GM19023 (cell line): ENCODE data around the gene ACSS3.
"Not testable (repeated sequence)": the region's sequence is repeated elsewhere in the genome, so short reads cannot be mapped to it uniquely, and the experiment has no call there.

ENCODE experiments used
- ATAC-seq: cut with Tn5 transposase; IDR thresholded peaks from one replicate; pipeline ENCODE4 v1.9.1; 2021; ENCODE audit warnings: mild to moderate bottlenecking, moderate library complexity; ENCODE audit not compliant: unreplicated experiment

The ACSS3 gene, protein sequence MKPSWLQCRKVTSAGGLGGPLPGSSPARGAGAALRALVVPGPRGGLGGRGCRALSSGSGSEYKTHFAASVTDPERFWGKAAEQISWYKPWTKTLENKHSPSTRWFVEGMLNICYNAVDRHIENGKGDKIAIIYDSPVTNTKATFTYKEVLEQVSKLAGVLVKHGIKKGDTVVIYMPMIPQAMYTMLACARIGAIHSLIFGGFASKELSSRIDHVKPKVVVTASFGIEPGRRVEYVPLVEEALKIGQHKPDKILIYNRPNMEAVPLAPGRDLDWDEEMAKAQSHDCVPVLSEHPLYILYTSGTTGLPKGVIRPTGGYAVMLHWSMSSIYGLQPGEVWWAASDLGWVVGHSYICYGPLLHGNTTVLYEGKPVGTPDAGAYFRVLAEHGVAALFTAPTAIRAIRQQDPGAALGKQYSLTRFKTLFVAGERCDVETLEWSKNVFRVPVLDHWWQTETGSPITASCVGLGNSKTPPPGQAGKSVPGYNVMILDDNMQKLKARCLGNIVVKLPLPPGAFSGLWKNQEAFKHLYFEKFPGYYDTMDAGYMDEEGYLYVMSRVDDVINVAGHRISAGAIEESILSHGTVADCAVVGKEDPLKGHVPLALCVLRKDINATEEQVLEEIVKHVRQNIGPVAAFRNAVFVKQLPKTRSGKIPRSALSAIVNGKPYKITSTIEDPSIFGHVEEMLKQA

DNA sequence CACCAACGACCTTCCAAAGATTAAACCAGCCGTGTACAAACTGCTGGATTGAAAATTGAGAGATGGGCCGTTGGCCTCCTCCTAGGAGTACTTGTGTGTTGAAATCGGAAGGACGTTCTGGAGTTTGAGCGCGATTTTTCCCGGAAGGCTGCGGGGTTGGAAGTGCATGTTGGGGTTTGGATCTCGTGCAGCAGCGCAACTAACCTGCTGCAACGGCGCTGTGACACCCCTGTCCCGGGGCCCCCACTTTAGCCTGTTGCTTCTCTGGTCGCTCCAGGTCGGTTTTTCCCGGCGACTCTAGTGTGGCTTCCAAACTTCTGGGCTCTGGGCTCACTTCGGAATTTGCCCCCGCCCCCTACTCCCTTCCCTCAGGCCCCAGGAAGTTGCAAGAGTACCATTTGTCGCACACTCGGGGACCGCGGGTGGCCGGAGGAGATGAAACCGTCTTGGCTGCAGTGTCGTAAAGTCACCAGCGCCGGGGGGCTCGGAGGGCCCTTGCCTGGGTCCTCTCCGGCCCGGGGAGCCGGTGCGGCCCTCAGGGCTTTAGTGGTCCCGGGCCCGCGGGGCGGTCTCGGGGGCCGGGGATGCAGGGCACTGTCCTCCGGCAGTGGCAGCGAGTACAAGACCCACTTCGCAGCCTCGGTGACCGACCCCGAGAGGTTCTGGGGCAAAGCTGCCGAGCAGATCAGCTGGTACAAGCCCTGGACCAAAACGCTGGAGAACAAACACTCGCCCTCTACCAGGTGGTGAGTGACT, at the start of gene ACSS3:
Gene ACSS3, plus strand, starts transcription at position 394 of the 756 bp plus-strand sequence. Its CDS starts 42 bp downstream, at position 436.
- ATAC-seq, result no peak

DNA sequence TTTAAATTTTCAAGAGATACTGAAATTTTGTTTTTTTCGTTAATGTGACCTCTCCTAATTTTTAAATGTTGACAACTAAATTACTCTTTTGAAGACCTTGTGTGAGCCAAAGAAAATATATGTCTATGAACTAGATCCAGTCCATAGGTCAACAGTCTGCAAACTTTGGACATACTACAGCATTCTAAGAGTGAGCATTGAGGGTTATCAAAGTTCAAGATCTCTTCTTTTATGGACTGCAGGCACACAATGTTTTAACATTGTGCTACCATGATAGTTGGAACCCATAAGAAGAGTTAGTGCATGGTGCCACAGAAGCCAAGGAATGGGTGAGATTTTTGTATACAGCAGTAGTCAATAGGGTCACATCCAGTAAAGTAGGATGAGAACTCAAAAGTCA, 43.0 kb upstream of the ACSS3 start:
- ATAC-seq, result no peak

- ATAC-seq, result no peak
These were observed 38.6 kb upstream of the ACSS3 start for GRCh38 chr12:81039231-81039630.

- ATAC-seq, result no peak
These were observed 33.7 kb upstream of the ACSS3 start for GRCh38 chr12:81043979-81044740.

GRCh38 chr12:81064971-81065370, 12.9 kb upstream of the ACSS3 start:
- not testable (repeated sequence) for ATAC-seq

- no peak for ATAC-seq
These were observed 7.0 kb upstream of the ACSS3 start for GRCh38 chr12:81070846-81071245.

GRCh38 chr12:81075539-81075938, 2.3 kb upstream of the ACSS3 start:
- ATAC-seq, result no peak

- ATAC-seq, result no peak
These were observed 572 bp upstream of the ACSS3 start for GRCh38 chr12:81077329-81077685.

DNA sequence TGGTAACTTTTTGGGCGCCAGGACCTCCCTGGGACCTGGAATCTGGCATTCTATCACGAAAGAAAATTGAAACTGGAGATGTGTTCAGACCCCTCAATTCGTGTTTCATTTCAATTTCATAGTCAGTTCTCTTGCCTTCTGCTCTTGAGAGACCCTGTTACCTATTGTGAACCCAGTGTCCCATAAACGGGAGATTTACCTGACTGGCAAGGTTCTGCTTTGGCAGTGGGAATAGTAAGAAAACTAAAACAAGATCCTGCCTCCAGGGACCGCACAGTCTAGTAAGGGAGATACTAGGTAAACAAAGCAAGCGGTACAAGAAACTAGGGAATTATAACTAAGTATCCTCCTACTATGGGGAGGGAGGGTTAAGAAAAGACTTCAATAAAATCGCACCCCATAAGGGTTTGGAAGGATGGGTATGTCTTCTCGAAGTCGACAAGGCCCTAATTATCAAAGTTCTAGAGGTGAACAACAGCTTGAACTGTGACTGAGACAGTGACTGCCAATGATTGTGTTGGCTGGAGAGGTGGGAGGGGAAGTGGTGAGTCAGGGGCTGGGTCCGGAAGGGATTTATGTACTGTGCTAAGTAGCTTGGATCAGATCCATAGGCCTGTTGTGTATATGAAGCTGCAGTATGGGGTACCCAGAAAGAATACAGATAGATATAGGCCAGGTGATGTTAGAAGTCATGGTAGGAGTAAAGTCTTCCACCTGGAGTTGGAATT, 754 bp downstream of the ACSS3 start:
- no peak for ATAC-seq

DNA sequence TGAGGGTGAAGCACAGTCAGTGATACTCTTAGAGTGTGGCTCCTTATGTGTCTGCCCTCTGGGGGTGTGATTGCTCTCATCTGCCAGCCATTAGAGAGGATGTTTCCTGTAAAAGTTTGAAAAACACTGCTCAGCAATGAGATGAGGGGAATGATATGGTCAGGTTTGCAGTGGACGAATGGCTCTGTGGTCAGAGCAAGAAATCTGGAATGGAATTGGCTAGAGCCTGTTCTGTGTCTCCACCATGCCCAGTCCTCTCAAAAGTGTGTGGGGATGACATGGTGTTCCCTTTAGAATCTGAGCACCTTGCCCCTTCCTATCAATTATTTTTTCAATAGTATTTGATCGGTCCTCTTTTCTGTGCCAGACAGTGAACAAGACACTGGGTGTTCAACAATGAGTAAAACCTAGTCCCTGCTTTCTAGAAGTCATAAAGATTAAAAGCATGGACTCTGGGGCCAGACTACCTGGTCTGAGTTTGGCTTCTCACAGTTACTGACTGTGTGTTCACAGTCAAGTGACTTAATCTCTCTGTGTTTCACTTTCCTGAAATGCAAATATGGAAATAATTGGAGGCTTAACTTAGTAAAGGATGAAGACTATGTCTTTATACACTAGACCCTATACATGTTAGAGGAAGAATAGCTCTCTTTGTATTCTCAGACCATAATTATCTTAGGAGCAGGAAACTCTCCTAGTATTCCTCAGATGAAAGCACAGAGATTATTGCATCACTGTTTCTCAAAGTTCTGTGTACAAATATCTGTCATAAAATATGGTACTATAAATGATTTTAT, 1.6 kb downstream of the ACSS3 start:
- no peak for ATAC-seq

DNA sequence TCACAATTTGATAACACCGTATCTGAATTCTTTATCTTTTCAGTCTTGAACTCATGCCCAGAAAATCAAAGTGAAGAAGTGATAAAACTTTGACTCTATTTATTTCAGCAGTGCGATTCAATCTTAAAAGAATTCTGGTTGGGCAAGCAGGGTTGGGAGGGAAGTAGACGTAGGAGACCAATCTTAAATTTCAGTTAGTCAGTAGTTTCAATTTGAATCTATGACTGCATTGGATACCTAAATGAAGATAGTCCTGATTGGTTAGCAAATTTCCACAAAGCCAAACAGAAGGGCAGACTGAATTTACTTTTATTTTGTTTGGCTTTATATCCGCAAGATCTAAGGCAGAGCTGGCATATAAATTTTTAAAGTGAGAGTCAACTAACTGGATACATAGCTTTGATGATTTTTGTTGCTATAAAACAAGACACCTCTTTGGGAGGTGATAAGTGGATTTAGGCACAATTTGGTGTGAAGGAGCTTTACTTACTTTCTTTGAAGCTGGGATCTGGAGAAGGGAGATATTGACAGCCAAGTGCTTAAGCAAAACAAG, 2.6 kb downstream of the ACSS3 start:
- ATAC-seq, result no peak

- no peak for ATAC-seq
These were observed 3.8 kb downstream of the ACSS3 start for GRCh38 chr12:81081726-81082125.

DNA sequence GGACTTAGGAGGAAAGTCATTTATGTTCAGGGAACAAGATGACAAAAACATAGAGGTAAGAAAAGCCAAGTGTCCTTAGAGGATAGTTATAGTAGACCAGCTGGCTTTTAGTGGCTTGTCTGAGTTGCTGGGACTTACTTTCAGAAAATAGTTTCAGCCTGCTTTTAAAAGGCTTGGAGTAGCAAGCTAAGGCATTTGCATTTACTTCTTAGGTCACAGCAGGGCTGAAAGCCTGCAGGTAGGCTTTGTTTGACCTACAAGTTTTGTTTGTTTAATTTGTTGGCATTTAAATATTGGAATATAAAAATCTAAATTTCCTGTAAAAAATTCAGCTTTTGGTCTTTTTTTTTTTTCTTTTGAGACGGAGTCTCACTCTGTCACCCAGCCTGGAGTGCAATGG, 5.1 kb downstream of the ACSS3 start:
- ATAC-seq, result no peak

GRCh38 chr12:81083906-81084513, 6.1 kb downstream of the ACSS3 start:
- ATAC-seq, result no peak

DNA sequence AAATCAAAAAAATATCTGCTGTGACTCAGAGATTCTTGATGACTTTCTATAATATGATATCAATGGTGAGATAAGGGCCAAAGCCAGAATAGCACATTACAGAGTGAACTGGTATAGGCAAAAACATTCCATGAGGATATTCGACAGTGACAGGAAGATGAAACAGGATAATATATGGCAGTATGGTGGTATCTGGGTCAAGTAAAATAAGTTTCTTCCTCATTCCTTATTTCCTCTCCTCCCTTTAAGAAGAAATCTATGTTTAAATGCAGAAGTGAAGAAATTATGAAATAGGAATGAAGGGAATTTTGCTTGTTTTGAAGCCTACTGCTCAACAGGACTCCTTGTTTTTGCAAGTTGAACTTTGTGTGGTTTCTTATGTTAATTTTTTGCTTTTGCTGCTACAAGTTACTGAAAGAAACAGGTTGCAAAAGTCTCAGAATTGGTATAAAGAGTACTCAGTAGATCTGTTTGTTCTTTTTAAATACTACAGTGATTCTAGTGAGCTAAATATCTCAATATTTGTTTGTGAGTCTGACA, 7.0 kb downstream of the ACSS3 start:
- no peak for ATAC-seq

- no peak for ATAC-seq
These were observed 8.0 kb downstream of the ACSS3 start for GRCh38 chr12:81085832-81086231.

DNA sequence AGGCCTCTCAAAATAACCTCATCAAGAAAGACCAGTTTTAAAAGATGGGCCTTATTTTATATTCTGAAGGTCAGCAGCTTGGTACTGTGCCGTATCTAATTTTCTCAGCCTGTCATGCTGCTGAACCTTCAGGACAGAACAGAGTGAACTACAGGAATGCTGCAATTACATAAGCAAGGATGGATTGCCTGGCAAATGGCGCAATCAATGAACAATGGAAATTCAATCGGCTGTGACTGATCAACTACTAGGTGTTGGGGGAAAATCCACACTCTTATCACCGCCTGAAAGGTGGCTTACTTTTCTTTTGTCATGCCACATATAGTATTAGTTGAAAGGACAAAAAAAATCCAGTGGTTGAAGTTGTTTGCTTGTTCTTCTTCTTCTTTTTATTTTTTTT, 8.5 kb downstream of the ACSS3 start:
- ATAC-seq, result no peak

- no peak for ATAC-seq
These were observed 10.3 kb downstream of the ACSS3 start for GRCh38 chr12:81088221-81088620.

DNA sequence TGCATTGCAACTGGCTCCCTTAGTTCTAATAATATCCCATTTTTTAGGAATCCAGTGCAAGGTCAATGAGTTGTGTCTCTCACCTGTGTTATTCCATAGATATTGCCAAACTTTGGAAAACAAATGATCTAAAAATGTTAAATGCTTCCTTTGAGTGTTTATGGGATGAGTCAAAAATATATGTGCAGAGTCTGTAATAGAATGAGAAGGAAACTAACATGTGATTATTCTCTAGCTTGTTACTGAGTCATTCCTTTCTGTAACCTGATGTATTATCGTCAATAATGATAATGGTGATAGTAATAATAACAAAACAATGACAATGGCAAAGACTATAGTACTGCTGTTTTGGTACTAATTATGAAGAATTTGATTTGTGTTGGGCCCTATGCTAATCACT, 11.5 kb downstream of the ACSS3 start:
- no peak for ATAC-seq
